Measurements from ENCODE around the gene SPATA6L.

Gene SPATA6L

DNA sequence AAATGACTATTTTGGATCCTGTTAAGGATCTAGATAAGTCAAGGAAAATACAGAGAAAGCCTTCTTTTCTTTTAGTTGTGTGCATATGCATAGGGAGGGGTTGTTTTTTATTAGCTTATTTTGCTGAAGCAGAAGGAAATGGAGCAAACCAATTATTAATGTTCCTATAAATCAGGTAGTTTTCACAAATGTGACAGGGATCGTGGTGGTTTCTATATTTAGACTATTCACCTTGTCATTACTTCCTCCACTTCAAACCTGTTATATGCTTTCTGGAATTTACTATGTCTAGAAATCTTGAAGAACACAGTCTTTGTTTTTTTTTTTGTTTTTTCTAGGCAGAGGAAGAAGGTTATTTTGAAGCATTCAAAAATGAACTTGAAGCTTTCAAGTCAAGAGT lies 35.2 kb upstream of the SPATA6L start:
- H3K27ac ChIP-seq, result no peak overlapping the region

DNA sequence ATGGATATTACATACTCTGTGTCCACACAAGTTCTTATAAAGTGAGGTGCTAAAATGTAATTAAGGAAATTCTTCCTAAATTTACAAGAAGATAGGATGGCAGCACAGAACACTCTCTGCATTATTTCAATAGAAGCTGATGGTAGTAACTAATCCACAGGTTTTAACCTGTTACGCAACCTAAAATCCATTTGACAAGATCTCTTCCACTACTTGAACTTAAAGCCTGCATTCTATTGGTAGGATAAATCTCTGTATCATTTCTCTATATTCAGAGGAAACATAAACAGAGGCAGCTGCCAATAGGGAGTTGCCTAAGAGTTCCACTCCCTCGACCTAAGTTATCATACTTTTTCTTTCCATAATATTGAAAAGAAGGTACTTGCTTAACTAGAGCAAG lies 34.7 kb upstream of the SPATA6L start:
- no peak overlapping the region for H3K27ac ChIP-seq
- TF ChIP-seq ZFX (IDR thresholded peaks at IDR 0.05), result no peak
- TF ChIP-seq, protein P1, sequence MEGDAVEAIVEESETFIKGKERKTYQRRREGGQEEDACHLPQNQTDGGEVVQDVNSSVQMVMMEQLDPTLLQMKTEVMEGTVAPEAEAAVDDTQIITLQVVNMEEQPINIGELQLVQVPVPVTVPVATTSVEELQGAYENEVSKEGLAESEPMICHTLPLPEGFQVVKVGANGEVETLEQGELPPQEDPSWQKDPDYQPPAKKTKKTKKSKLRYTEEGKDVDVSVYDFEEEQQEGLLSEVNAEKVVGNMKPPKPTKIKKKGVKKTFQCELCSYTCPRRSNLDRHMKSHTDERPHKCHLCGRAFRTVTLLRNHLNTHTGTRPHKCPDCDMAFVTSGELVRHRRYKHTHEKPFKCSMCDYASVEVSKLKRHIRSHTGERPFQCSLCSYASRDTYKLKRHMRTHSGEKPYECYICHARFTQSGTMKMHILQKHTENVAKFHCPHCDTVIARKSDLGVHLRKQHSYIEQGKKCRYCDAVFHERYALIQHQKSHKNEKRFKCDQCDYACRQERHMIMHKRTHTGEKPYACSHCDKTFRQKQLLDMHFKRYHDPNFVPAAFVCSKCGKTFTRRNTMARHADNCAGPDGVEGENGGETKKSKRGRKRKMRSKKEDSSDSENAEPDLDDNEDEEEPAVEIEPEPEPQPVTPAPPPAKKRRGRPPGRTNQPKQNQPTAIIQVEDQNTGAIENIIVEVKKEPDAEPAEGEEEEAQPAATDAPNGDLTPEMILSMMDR (conservative IDR thresholded peaks at IDR 0.05), result no peak

More for the DNA sequence above, 35.2 kb upstream of the SPATA6L start:
- TF ChIP-seq ZFX (IDR thresholded peaks at IDR 0.05), result no peak
- TF ChIP-seq, protein P1 (conservative IDR thresholded peaks at IDR 0.05), result no peak

DNA sequence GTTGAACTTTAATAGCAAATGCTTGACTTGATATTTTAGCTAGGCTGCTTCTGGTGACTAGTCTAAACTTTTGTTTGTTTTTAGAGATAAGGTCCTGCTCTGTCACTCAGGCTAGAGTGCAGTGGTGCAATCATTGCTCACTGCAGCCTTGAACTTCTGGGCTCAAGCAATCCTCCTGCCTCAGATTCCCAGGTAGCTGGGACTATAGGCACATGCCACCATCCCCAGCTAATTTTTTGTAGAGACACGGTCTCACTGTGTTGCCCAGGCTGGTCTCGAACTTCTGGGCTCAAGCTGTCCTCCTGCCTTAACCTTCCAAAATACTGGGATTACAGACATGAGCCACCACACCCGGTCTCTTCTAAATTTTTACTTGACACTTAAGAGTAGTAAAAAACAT lies 33.8 kb upstream of the SPATA6L start:
- TF ChIP-seq ZFX (IDR thresholded peaks at IDR 0.05), result no peak
- TF ChIP-seq, protein P1 (conservative IDR thresholded peaks at IDR 0.05), result no peak
- H3K27ac ChIP-seq, result no peak overlapping the region

DNA sequence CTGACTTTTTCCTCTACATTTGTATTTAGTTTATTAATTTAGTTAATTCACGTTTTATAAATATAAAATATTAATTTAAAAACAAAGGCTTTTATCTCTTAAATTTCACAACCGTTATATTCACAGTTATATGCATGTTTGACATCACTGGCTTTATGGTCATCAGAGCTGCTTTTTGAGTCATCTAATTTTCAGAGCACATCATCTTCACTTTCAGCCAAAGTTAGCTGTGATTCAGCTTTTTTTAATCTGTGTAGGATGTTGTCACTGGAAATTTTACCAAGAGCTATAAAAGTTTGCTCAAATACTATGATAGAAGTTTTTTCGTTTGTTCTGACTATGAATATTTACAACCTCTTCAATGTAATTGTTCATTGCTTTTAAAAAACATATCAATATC lies 25.5 kb upstream of the SPATA6L start:
- no peak overlapping the region for H3K27ac ChIP-seq
- TF ChIP-seq, protein P1 (conservative IDR thresholded peaks at IDR 0.05), result no peak
- no peak for TF ChIP-seq ZFX (IDR thresholded peaks at IDR 0.05)

DNA sequence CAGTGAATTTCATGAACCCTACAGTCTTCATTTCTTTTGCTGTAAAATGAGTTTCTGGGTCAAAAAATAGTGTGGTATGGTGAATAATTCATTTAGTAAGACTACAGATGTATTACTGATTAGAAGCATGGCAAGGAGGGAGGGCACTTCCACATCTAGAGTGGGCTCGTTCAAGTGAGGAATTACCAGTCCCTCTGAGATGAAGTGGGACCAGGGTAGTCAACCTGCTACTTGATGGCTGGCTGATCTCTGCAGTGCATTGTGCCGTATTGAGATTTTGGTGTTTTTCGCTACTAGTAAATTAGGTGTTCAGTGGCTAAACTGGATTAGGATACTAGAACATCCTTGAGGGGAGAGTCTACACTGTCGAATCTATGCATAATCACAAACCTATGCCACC lies 23.9 kb upstream of the SPATA6L start:
- no peak overlapping the region for H3K27ac ChIP-seq
- TF ChIP-seq ZFX (IDR thresholded peaks at IDR 0.05), result no peak
- TF ChIP-seq, protein P1 (conservative IDR thresholded peaks at IDR 0.05), result no peak

DNA sequence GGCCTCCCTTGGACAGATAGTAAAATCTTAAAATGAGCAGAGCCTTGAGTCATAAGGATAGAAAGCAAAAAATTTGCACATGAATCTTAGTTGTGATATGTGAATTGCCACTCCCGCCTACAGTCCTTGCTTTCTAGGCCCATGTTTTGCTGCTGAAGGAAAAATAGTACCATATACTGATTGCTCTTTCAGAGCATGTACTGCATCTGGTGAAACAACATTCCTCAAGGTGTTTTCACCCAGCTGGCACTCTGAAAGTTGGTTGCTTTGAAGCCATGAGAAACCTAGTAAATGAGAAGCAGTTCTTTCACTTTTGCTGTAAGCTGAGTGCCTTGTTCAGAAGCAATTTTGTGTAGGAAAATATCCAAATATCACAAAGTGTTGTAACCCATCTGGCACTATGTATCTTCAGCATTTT lies 23.4 kb upstream of the SPATA6L start:
- no peak overlapping the region for H3K27ac ChIP-seq
- TF ChIP-seq, protein P1 (conservative IDR thresholded peaks at IDR 0.05), result no peak
- no peak for TF ChIP-seq ZFX (IDR thresholded peaks at IDR 0.05)

DNA sequence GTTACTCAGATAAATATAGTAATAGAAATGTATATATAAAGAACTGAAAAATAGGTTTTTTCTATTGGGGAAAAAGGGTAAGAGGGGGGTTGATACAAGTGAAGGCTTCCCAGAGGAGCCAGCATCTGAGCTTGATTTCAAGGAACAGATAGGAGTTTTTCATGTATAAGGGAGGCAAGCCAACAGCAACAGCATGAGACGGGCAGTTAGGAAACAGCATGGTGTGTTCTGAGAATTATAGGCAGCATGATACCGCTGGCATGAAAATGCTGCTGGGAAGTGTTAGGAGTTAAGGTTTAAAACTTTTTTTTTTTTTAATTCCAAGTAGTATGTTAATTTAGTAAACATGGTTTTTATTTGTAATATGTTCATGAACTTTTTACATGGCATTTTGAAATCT lies 22.7 kb upstream of the SPATA6L start:
- TF ChIP-seq, protein P1 (conservative IDR thresholded peaks at IDR 0.05), result no peak
- no peak for TF ChIP-seq ZFX (IDR thresholded peaks at IDR 0.05)
- no peak overlapping the region for H3K27ac ChIP-seq

Data from C4-2B (cell line).